ENCODE measurements around the gene ANTXR1. TPM values are rescaled to one million over a fixed set of nuclear protein-coding genes. Genes with fewer than 3 reads are reported as not detected.

The ANTXR1 gene
- total RNA-seq, 3 donors from 2014 or later (not counting 1 experiment from before 2014, with no cell fraction given) = not detected

- Histone ChIP-seq H3K4me3 (ENCODE audit: low read length) (no peak overlapping the region), H3K27ac (ENCODE audit: low read length) (no peak overlapping the region), H3K27me3 (ENCODE audit: control insufficient read depth, insufficient read depth, low read length) (peaks cover 4% of the 10 kb centered on the region), H3K4me1 (ENCODE audit: control insufficient read depth, insufficient read depth, low read length) (no peaks in the 10 kb centered on the region), H3K9me3 (ENCODE audit: control insufficient read depth, insufficient read depth, low read length) (no peaks in the 10 kb centered on the region), H3K36me3 (ENCODE audit: control insufficient read depth, insufficient read depth, low read length) (no peaks in the 10 kb centered on the region)
- intact Hi-C loops (cut with micrococcal nuclease) = no loop called here
- 70% methylated on average over 3 of the region's 3 CpGs for WGBS (ENCODE audit: insufficient coverage)
- H3K36me3 Mint-ChIP-seq = no peaks in the 10 kb centered on the region
- H3K27me3 Mint-ChIP-seq (ENCODE audit: low read depth in 2 of 2) = peaks cover 32 to 44% of the 10 kb centered on the region in 2 donors
- no peak overlapping the region for H3K4me3 Mint-ChIP-seq
- no peaks in the 10 kb centered on the region for H3K4me1 Mint-ChIP-seq
- H3K9me3 Mint-ChIP-seq = no peaks in the 10 kb centered on the region
- DNase-seq (no peak), ATAC-seq (no peak)
- no peak for TF ChIP-seq CTCF (IDR thresholded peaks at IDR 0.05)
- no peak overlapping the region for H3K27ac Mint-ChIP-seq
These were observed 177.9 kb downstream of the ANTXR1 start for GRCh38 chr2:69190743-69191404.

- H3K4me1 Mint-ChIP-seq = no peaks in the 10 kb centered on the region
- peaks cover 32 to 44% of the 10 kb centered on the region in 2 donors for H3K27me3 Mint-ChIP-seq (ENCODE audit: low read depth in 2 of 2)
- DNase-seq = no peak
- Histone ChIP-seq H3K4me1 (ENCODE audit: control insufficient read depth, insufficient read depth, low read length) (no peaks in the 10 kb centered on the region), H3K4me3 (ENCODE audit: low read length) (no peak overlapping the region), H3K36me3 (ENCODE audit: control insufficient read depth, insufficient read depth, low read length) (no peaks in the 10 kb centered on the region), H3K27me3 (ENCODE audit: control insufficient read depth, insufficient read depth, low read length) (peaks cover 4% of the 10 kb centered on the region), H3K9me3 (ENCODE audit: control insufficient read depth, insufficient read depth, low read length) (no peaks in the 10 kb centered on the region), H3K27ac (ENCODE audit: low read length) (no peak overlapping the region)
- no peak for ATAC-seq
- H3K36me3 Mint-ChIP-seq = no peaks in the 10 kb centered on the region
- no peak overlapping the region for H3K4me3 Mint-ChIP-seq
- WGBS (ENCODE audit: insufficient coverage) = 100% methylated on average over 1 of the region's 1 CpG
- intact Hi-C loops (cut with micrococcal nuclease) = no loop called here
- no peaks in the 10 kb centered on the region for H3K9me3 Mint-ChIP-seq
- TF ChIP-seq CTCF (IDR thresholded peaks at IDR 0.05) = no peak
- no peak overlapping the region for H3K27ac Mint-ChIP-seq
These were observed 178.7 kb downstream of the ANTXR1 start for GRCh38 chr2:69191634-69192033.

- WGBS (ENCODE audit: insufficient coverage) = 91% methylated on average over 10 of the region's 11 CpGs
- no peaks in the 10 kb centered on the region for H3K4me1 ChIP-seq (ENCODE audit: control insufficient read depth, insufficient read depth, low read length)
- H3K9me3 ChIP-seq (ENCODE audit: control insufficient read depth, insufficient read depth, low read length) = no peaks in the 10 kb centered on the region
- no peak overlapping the region for H3K27ac ChIP-seq (ENCODE audit: low read length)
- DNase-seq (no peak), ATAC-seq (no peak)
- Mint-ChIP-seq H3K4me3 (no peak overlapping the region), H3K36me3 (no peaks in the 10 kb centered on the region), H3K9me3 (no peaks in the 10 kb centered on the region), H3K4me1 (no peaks in the 10 kb centered on the region), H3K27ac (no peak overlapping the region), H3K27me3 (ENCODE audit: low read depth in 2 of 2) (peaks cover 32 to 44% of the 10 kb centered on the region in 2 donors)
- no peak overlapping the region for H3K4me3 ChIP-seq (ENCODE audit: low read length)
- no peak for TF ChIP-seq CTCF (IDR thresholded peaks at IDR 0.05)
- peaks cover 4% of the 10 kb centered on the region for H3K27me3 ChIP-seq (ENCODE audit: control insufficient read depth, insufficient read depth, low read length)
- no peaks in the 10 kb centered on the region for H3K36me3 ChIP-seq (ENCODE audit: control insufficient read depth, insufficient read depth, low read length)
- intact Hi-C loops (cut with micrococcal nuclease) = no loop called here
These were observed 179.4 kb downstream of the ANTXR1 start for GRCh38 chr2:69192176-69192945.
